ENCODE data around the gene UXS1.

The UXS1 gene

GRCh38 chr2:106108791-106109190 is 85.3 kb downstream of the UXS1 start:
- DNase-seq = no peak
- TF ChIP-seq POLR2A (IDR thresholded peaks at IDR 0.05; ENCODE audit: low read length) = no peak

- DNase-seq = peak in 1 of 2 experiments; percentile 8
- no peak for TF ChIP-seq GATA1 (IDR thresholded peaks at IDR 0.05; ENCODE audit: low read depth, low read length)
- no peak for TF ChIP-seq POLR2A (IDR thresholded peaks at IDR 0.05; ENCODE audit: low read length)
Measured at GRCh38 chr2:106108351-106108750, 85.8 kb downstream of the UXS1 start.

- TF ChIP-seq POLR2A (IDR thresholded peaks at IDR 0.05; ENCODE audit: low read length) = no peak
- TF ChIP-seq GATA1 (IDR thresholded peaks at IDR 0.05; ENCODE audit: low read depth, low read length) = no peak
- DNase-seq = no peak
Measured at GRCh38 chr2:106107509-106108131, 86.5 kb downstream of the UXS1 start.

- TF ChIP-seq GATA1 (IDR thresholded peaks at IDR 0.05; ENCODE audit: low read depth, low read length) = no peak
- no peak for TF ChIP-seq POLR2A (IDR thresholded peaks at IDR 0.05; ENCODE audit: low read length)
- DNase-seq = no peak
Measured at GRCh38 chr2:106106622-106107508, 87.2 kb downstream of the UXS1 start.

- DNase-seq = no peak
- TF ChIP-seq GATA1 (IDR thresholded peaks at IDR 0.05; ENCODE audit: low read depth, low read length) (no peak), POLR2A (IDR thresholded peaks at IDR 0.05; ENCODE audit: low read length) (no peak)
Measured at GRCh38 chr2:106105151-106105922, 88.8 kb downstream of the UXS1 start.

- peak; percentile 67 to 81 for DNase-seq
- no peak for TF ChIP-seq GATA1 (IDR thresholded peaks at IDR 0.05; ENCODE audit: low read depth, low read length)
- TF ChIP-seq POLR2A (IDR thresholded peaks at IDR 0.05; ENCODE audit: low read length) = no peak
Measured at GRCh38 chr2:106104332-106105062, 89.6 kb downstream of the UXS1 start.

GRCh38 chr2:106099691-106100090 is 94.4 kb downstream of the UXS1 start:
- DNase-seq = no peak
- TF ChIP-seq GATA1 (IDR thresholded peaks at IDR 0.05; ENCODE audit: low read depth, low read length) (no peak), POLR2A (IDR thresholded peaks at IDR 0.05; ENCODE audit: low read length) (no peak)

GRCh38 chr2:106098664-106099063 is 95.4 kb downstream of the UXS1 start:
- no peak for DNase-seq
- no peak for TF ChIP-seq POLR2A (IDR thresholded peaks at IDR 0.05; ENCODE audit: low read length)

- peak in 1 of 2 experiments; percentile 5 for DNase-seq
- no peak for TF ChIP-seq GATA1 (IDR thresholded peaks at IDR 0.05; ENCODE audit: low read depth, low read length)
- no peak for TF ChIP-seq POLR2A (IDR thresholded peaks at IDR 0.05; ENCODE audit: low read length)
Measured at GRCh38 chr2:106098081-106098480, 96.0 kb downstream of the UXS1 start.

- DNase-seq = no peak
- TF ChIP-seq GATA1 (IDR thresholded peaks at IDR 0.05; ENCODE audit: low read depth, low read length) (no peak), POLR2A (IDR thresholded peaks at IDR 0.05; ENCODE audit: low read length) (no peak)
Measured at GRCh38 chr2:106097038-106098000, 96.8 kb downstream of the UXS1 start.

GRCh38 chr2:106096299-106097037 is 97.6 kb downstream of the UXS1 start:
- TF ChIP-seq POLR2A (IDR thresholded peaks at IDR 0.05; ENCODE audit: low read length) = no peak
- TF ChIP-seq GATA1 (IDR thresholded peaks at IDR 0.05; ENCODE audit: low read depth, low read length) = no peak
- no peak for DNase-seq
